NCI-H146 (cell line): Measurements from ENCODE around the gene S100A10.
A peak's percentile ranks its signal among the peaks of the same experiment; 100 is the strongest.

Experiments used
- DNase-seq: peaks from one replicate; lab custom pipeline; 2025; lab: John Stamatoyannopoulos, UW

Gene S100A10

GRCh38 chr1:151993734-151994496 is at the start of gene S100A10:
Gene S100A10, minus strand, starts transcription at chr1:151993859. Its CDS starts 7,629 bp downstream, at chr1:151986230.
- DNase-seq = peak; percentile 29

- no peak for DNase-seq
Observed at GRCh38 chr1:152042030-152042429, 48.4 kb upstream of the S100A10 start.

DNA sequence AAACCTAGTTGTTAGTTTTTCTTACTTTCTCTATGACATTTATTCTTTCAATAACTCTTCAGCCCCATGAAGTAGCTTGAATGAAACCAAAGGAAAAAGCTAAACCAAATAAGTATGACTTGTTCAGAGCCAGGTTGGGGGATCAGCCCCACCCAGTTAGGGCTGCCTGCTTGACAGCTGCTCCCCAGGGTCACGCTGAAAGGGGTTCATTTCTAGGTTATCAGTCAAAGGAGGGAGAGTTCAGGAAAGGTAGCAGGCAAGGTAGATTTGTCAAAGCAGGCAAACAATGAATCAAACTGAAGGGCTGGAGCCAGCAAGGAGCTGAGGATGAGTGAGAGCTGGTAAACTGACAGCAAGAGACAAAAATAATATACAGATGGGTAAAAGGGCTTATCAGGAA is 46.2 kb upstream of the S100A10 start:
- DNase-seq = no peak

DNA sequence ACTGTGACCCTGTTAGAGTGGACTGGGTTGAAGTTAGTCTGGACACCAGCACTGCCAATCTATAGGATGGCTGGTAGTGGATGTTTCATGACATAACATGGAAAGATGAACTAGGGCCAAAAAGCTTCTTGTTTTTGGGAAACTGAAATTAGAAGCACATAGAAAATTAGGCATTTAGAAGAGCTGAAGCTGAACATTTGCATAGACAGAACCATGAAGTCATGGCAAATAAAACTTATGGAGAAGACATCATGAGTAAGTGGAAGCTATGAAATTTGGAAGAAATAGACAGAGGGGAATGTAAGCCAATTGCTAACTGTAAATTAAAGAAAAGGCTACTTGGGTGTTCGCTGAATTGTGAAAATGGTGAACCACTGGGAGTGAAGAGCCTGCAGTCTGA is 45.8 kb upstream of the S100A10 start:
- DNase-seq = no peak

DNA sequence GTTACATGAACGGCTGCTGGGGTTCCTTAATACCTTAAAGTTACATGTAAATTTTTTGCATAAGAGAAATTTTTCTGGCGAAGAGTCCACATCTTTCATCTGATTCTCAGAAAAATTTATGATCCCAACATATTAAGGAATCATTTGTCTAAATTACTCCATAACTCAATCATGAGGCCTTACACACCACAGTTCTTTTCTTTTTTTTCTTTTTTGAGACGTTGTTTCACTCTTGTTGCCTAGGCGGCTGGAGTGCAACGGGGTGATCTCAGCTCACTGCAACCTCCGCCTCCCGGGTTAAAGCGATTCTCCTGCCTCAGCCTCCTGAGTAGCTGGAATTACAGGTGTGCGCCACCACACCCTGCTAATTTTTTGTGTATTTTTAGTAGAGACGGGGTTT is 45.2 kb upstream of the S100A10 start:
- no peak for DNase-seq

DNA sequence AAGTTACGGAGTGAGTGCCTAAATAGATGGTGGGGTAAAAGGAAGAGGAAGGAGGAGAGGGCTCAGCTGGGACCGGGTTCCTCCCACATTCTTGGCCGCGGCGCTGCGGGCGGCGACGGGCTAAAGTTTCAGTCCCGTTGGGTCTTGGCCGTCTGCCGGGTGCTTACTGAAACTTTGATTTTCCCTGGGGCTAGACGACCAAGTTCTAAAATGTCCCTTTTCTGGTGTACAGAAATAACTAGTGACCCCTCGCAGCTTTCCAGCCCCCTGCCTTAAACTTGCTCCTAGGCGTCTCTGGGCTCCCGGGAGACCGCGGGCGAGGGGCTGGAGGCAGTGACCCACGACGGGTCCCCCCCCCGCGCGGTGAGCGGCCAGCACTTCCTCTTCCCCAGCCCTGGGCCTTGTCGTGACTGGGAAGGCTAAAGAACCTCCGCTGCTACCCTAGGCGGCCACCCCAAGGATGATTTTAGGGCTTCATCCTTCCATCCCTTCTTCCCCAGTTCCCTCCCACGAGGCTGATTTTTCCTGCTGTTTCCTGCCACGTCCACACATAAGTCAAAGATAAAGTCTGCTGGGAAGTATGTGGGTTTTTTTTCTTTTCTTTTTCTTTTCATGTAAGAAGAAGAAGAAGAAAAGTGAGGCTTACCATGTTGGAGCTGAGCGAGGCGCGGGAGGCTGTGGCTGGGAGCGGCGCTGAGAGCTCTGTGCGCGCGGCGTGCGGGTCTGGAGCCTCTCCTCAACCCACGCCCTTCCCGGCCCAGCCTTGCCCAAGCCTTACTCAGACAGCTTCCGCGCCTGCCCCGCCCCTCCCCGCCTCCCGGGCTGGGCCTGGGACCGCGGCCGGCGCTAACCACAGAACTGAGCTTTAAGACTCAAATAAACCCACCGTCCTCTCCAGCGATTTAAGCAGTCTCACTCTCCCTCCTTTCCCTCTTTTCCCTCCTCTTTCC is 42.9 kb upstream of the S100A10 start, which contains the start of gene S100A11:
Gene S100A11 (minus strand): TSS at position 738 of the 950 bp plus-strand sequence. CDS start 89 bp downstream, at position 649.
- no peak for DNase-seq

DNA sequence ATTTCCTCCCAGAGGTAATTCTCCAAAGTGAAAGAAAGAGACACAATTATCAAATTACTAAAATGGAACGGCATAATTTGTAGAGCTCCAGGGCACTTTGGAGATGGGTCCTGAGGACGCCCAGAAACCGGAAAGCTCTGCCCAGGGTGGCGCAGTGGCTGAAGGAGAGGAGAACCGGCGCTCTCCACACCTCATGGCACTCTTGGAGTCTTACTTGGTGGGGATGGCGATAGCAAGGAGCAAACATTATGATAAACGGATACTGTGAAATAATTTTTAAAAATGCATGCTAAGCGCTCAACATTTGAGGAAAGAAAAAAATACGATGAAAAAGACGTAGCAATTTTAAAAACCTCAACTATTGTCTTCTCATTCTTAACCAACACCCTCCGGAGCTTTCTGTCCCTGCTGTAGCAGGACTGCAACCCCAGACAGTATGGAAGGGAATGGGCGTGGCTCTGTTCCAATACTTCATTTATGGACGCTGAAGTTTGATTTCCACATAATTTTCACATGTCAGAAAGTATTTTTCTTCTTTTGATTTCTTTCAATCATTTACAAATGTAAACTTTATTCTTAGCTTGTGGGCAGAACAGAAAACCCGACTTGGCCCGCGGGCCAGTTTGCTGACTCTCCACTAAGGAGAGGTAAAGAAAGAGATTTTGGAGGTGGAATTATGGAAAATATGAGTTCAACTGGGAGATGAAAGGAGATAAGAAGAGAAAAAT is 42.0 kb upstream of the S100A10 start:
- no peak for DNase-seq

DNA sequence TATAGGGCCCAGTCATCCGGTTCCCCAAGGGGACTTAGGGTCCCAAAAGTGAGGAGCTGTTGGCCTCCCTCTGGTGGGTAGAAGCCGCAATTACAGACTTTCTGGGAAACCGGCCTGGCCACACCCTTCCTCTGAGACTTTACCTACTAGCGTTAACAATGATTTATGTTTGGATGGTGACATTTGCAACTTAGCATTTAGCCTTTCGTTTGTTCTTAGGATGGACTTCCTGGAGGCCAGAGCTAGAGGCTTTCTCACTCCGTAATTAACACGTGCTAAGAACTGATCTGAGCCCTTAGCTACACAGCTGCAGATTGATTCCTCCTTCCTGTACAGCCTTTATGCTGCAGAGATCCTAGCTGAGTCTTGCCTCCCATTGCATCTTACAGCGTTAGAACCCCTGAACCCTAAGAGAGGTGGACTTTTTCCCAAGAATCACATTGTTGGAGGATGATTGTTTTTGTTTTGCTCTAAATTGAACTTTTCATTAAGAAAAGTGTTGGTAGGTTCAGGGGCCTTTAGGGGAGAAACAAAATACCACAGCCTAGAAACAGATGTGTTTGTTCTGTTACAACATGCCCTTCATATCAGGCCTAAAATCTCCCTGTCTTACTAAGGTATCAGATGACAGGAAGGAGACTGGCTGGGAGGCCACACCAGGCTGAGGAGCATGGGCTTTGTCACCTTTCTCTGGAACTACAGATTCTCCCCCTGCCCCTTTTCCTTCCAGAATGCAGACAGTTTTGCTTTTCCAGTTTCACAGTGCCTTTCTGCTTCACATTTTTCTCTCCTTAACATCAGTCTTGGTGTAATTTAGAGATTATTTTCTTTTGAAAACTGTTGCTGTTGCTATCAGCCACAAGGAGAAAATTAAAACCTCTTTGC is 41.2 kb upstream of the S100A10 start:
- no peak for DNase-seq

DNA sequence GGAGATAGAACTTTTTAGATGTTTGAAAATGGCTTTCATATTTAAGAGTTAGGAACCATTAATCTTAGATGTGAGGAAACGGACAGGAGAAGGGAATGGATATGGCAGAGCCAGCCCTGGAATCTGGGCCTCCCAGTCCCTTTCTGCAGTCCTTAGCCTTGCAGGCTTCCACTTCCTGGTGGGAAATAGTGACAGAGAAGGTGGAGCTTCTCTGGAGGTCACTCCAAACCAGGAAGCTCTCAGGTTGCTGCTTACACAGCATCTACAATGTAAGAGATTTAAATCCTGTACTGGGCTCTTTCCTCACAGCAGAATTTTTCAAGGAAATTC is 40.6 kb upstream of the S100A10 start:
- no peak for DNase-seq

- DNase-seq = no peak
Observed at GRCh38 chr1:152029929-152030211, 36.2 kb upstream of the S100A10 start.

DNA sequence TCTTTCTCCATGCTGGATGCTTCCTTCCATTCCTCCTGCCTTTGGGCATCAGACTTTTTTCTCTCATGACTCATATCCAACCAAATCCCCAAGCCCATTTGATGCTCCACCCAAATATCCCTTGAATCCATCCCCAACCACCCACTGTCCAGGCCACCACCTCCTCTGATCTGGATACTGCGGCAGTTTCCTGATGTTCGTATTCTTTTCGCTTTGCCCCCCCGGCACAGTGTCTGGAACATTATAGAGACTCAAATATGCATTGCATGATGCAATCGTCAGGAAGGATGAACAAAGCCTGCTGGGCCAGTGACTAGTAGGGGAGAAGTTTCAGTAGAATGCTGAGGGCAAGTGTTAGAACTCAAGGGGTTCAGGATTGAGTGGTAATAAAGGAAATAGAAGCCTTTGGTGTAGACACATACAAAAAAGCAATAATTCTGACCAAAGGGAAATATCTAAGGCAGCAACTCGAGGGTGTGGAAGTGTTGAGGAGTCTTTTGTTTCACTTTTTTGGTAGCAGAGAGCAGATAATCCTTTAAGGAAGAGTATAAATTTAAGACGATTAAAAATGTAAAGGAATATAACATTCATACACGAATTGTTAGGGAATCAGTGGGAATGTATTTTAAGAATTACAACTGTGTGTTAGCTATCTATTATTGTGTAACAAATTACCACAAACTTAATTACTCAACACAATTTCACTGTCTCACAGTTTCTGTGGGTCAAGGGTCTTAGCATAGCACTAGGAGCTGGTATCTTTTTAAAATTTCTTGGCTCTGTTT is 35.7 kb upstream of the S100A10 start:
- no peak for DNase-seq

- DNase-seq = no peak
Observed at GRCh38 chr1:152026895-152027294, 33.2 kb upstream of the S100A10 start.

- no peak for DNase-seq
Observed at GRCh38 chr1:152024223-152024622, 30.6 kb upstream of the S100A10 start.

- no peak for DNase-seq
Observed at GRCh38 chr1:152023221-152023620, 29.6 kb upstream of the S100A10 start.

DNA sequence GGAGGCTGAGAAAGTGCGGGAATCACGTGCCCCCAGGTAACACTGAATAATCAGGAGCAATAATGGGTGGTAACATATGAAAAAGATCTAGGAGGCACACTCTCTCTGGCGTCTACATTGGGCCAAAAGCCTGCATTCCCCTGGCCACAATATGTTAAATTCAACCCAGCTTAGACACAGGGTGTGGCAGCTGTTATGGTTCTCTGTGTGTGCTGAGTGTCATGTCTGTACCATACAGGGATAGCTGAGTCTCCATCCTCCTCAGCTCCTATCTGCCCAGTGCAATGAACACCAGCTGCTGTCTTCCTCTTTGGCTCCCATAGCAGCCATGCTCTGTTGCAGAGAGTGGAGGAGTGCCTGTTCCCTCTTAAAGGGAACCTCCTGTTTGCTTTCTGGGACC is 28.8 kb upstream of the S100A10 start:
- no peak for DNase-seq

- no peak for DNase-seq
Observed at GRCh38 chr1:152021569-152021968, 27.9 kb upstream of the S100A10 start.

DNA sequence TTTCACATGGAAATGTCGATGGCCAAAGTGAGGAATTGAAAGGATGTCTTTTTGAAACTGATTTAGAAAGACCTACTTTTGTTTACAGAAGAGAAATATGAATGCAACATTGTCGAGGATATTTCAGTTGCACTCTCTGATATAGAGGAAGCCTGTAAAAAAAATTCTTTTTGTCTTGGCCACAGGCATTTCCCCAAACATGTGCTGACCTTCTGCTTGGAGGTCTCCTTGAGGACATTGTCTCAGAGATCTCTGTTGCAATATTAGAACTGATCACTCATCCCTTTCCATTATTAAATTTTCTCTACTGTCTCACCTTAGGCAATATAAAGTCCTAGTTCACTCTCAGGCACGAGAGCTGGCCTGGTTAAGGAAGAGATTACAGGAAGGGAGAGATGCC is 27.2 kb upstream of the S100A10 start:
- no peak for DNase-seq

- no peak for DNase-seq
Observed at GRCh38 chr1:152018537-152018936, 24.9 kb upstream of the S100A10 start.

DNA sequence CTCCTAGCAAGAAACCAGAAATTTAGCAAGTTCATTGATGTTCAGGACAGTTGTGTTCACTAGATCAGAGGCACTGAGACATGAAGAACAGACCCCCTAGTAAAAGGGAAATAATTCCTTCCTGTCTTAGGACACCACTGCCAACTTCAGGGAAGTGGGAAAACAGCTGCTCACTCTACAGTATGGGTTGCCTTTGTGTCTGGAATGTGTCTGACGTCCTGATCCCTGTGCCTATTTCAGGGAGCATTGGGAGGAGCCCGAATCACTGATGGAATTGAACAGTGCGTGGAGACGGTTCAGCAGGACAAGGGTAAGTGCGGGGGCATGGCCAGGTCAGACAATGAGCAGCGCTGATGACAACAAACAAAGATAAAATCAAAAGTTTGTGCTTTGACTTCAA is 22.1 kb upstream of the S100A10 start:
- no peak for DNase-seq

GRCh38 chr1:152014943-152015342 is 21.3 kb upstream of the S100A10 start:
- DNase-seq = no peak
